Measurements from ENCODE around the gene RAPGEF1.

DNA sequence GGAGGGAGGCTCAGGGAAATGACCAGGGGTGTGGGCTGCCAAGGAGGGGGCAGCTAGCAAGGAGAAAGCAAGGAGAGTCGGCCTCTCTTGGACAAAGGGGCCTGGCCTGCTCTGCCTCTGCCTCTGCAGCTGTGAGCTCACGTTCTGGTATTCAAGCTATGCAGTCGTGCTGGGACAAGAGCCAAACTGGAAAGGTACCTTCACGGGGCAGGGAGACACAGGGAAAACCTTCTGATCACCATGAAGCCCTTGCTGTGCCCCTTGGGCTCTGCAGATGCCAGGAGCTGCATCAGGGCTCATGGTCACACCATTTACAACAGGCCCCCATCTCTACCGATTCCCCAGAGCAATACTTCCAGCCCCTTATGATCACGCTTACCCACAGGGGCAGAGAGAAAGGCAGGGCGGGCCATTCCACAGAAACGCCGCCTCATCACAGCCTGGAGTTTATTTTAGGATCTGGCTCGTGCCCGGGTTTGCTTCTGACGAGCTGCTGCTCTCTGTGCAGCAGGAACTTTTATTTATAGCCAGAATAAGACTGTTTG, 131.3 kb downstream of the RAPGEF1 start:
- TF ChIP-seq, protein P1, sequence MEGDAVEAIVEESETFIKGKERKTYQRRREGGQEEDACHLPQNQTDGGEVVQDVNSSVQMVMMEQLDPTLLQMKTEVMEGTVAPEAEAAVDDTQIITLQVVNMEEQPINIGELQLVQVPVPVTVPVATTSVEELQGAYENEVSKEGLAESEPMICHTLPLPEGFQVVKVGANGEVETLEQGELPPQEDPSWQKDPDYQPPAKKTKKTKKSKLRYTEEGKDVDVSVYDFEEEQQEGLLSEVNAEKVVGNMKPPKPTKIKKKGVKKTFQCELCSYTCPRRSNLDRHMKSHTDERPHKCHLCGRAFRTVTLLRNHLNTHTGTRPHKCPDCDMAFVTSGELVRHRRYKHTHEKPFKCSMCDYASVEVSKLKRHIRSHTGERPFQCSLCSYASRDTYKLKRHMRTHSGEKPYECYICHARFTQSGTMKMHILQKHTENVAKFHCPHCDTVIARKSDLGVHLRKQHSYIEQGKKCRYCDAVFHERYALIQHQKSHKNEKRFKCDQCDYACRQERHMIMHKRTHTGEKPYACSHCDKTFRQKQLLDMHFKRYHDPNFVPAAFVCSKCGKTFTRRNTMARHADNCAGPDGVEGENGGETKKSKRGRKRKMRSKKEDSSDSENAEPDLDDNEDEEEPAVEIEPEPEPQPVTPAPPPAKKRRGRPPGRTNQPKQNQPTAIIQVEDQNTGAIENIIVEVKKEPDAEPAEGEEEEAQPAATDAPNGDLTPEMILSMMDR (IDR thresholded peaks at IDR 0.05; ENCODE audit: insufficient read depth, low read length) = no peak
- no peak for TF ChIP-seq POLR2AphosphoS5 (IDR thresholded peaks at IDR 0.05; ENCODE audit: low read depth)
- no peak for TF ChIP-seq GABPA (IDR thresholded peaks at IDR 0.05; ENCODE audit: low read depth)
